ENCODE results near the gene TIE1.

TIE1 gene

DNA sequence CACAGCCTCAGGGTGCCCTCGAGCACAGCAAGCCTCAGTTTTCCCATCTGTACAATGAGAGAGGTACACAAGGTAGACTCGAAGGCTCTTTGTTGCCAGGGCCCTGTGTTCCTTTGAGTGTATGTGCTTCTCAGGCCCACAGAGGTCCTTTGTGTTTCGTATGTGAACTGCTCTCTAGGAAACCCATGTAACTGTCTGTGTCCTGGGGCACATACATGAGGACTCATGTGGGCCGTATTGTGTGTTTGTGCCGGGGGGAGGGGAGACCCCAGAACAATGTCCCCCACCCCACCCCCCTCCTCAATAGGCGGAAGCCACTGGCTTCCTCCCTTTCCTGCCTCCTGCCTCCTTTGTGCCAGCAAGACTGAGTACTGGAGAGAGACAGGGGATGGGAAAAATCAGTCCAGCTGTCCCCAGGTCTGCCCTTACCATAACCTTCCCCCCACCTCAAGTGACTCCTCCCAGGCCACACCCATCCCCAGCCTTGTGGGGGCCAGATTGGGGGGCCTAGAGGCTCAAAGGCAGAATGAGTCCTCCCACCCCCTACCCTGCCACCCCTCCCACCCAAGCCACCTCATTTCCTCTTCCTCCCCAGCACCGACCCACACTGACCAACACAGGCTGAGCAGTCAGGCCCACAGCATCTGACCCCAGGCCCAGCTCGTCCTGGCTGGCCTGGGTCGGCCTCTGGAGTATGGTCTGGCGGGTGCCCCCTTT lies at the start of gene TIE1:
Gene TIE1, plus strand, starts transcription at position 605 of the 717 bp plus-strand sequence. Its CDS starts 90 bp downstream, at position 695.
- DNase-seq (ENCODE audit: low spot score): no peak

DNA sequence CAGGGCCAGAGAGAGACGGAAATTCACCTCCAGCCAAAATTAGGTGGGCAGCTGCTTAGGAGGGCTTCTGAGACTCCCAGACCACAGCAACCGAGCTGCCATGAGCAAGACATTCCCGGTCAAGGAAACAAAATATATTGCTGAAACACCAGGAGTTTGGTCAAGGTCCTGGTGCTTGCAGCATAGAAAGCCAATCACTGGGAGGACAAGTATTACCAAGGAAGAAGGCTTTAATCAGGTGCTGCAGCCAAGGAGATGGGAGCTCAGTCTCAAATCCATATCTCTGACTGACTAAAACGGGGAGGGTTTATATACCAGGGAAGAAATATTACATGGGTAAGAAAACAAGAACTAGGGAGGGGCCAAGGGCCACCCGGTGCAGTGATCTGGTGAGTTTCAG lies 49.8 kb upstream of the TIE1 start:
- no peak for DNase-seq (ENCODE audit: low spot score)

DNA sequence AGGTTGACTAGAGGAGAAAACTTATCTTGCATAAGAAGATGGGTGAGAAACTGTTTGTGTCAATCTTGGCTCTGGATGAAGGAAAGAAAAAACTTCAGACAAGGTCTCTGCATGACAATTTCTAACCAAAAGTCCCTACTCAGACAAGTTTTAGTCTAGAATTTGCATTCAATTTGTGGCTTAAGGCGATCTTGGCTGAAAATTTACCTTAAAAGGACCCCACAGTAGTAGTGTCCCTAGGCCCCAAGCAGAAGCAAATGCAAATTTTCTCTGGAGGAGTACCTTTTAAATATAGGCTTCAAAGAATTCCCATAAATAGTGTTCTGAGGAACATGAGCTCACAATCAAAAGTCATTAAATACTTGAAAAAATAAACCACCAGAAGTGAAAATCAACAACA lies 48.6 kb upstream of the TIE1 start:
- no peak for DNase-seq (ENCODE audit: low spot score)

GRCh38 chr1:43253173-43253572 lies 47.6 kb upstream of the TIE1 start:
- no peak for DNase-seq (ENCODE audit: low spot score)

DNA sequence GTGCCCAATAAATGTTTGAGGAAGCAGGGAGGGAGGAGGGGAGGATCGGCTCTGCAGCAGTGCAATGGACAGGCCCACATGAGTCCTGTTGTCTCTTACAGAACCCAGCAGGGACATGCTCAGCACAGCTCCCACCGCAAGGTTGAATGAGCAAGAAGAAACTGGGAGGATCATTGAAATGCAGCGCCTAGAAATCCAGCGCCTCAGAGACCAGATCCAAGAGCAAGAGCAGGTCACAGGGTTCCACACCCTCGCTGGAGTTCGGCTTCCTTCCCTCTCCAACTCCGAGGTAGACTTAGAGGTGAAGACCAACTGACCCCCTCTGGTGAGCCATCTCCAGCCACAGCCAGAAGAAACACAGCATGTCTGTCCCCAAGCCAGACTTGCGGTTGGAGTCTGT lies 46.9 kb upstream of the TIE1 start:
- DNase-seq (ENCODE audit: low spot score): no peak

DNA sequence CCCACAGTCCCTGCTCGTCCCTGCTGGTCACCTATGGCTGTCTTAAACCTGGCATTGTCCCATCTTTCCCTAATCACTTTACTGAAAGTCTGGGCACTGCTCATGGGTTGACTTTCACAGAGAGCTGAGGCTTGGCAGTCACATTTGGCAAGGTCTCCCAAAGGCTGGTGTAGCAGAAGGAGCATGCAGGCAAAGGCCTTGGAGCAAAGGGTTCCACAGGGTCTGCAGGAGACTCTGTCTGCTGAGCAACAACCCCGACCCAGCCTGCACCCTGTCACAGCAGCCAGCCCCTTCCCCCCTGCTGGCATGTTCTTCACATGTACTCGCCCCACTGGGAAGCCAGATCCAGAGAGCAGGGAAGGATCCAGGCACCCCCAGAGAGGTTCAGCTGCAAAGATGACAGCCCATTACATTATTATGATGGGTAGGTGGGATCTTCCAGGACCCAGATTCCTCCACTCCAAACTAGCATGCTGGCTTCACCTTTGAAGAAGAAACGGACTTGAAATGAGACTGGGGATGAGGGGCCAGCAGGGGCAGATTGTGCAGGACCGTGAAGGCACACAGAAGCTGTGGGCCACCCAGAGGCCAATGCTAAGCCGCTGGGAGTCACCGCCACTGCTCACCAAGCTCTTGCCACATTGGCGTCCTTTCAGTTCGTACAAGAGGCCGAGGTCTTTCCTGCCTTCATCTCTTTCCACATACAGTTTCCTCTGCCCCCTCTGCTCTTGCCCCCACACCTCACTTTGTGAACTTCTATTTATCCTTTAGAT lies 45.2 kb upstream of the TIE1 start:
- no peak for DNase-seq (ENCODE audit: low spot score)

DNA sequence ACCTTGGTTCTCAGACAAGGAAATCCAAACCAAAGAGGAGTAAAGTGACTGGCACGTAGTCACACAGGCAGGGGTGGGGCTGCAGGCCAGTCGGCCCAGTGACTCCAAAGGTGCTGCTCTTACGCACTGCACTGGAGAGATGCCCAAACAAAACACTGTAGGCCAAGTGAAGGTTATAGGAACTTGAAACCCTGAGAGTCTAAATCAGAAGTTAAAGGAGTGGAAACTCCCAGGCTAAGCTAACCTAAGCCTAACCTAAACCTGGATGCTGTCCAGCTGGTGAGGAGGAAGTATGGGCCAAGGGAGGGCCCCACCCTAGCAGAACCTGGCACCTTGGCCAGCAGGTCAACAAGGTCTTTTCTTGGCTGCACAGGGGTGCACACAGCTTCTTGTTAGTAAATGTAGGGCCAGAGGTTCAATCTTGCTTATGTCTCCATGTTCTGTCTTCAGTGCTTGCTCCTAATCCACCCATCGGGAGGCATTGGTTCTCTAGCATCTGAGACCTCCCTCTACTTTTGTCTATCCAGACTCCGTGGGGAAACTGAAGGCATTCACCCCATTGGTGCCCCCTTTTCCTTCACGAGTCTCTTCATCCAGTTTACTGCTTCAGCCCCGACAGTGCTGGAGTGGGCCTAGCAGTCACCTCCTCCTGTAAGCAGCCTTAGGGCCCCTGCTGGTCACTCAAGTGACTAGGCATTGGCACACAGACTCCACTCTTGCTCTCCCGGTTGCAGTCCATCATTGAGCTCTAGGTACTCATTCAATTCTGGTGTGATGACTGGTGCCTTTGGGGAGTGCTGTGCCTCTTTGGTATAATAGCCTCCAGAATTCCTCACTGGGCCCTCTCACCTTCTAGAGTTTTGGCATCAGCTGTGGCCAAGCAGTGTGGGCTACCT lies 43.9 kb upstream of the TIE1 start:
- peak; percentile 30 for DNase-seq (ENCODE audit: low spot score)

- DNase-seq (ENCODE audit: low spot score): no peak
Measured at GRCh38 chr1:43258370-43258769, 42.4 kb upstream of the TIE1 start.

- no peak for DNase-seq (ENCODE audit: low spot score)
Measured at GRCh38 chr1:43265431-43265830, 35.4 kb upstream of the TIE1 start.

DNA sequence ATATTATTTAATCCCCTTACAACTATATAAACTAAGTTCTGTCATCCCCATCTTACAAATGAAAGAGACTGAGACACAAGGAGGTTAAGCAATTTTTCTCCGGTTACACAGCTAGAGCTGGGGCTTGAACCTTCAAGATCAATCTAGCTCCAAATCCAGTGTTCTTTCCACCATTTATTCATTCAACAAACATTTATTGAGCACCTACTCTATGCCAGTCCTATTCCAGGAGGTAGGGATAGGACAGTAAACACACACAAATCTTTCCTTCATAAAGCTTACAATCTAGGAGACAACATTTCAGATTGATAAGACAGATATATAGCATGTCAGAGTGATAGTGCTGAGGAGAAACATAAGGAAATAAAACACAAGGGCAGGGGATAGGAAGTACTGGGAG lies 33.9 kb upstream of the TIE1 start:
- DNase-seq (ENCODE audit: low spot score): no peak

- DNase-seq (ENCODE audit: low spot score): peak; percentile 25
Measured at GRCh38 chr1:43267291-43267805, 33.4 kb upstream of the TIE1 start.

DNA sequence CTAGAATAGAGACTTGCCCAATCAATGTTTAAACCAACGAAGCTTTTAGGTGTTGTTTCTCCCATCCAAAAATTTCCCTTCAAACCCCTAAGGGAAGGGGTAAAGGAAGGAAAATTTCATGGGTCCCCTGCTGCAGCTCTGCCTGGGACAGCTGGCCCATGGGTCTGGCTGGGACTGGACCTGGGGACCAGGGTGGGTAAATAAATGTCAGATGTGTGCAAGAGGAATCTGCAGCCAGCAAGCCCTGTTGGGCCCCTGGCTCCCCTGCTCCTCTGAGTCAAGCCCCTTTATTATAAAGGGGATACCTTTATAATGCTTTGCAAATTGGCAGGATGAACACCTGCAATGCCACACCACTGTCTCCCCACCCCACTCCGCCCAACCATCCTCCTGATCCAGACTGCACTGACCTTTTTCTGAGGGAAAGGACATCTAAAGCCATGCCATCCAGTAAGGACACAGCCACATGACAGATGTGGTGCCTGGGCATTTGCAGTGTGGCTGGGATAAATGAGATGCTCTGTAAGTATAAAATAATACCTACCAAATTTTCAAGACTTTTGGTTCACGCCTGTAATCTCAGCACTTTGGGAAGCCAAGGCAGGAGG lies 32.9 kb upstream of the TIE1 start:
- DNase-seq (ENCODE audit: low spot score): no peak

DNA sequence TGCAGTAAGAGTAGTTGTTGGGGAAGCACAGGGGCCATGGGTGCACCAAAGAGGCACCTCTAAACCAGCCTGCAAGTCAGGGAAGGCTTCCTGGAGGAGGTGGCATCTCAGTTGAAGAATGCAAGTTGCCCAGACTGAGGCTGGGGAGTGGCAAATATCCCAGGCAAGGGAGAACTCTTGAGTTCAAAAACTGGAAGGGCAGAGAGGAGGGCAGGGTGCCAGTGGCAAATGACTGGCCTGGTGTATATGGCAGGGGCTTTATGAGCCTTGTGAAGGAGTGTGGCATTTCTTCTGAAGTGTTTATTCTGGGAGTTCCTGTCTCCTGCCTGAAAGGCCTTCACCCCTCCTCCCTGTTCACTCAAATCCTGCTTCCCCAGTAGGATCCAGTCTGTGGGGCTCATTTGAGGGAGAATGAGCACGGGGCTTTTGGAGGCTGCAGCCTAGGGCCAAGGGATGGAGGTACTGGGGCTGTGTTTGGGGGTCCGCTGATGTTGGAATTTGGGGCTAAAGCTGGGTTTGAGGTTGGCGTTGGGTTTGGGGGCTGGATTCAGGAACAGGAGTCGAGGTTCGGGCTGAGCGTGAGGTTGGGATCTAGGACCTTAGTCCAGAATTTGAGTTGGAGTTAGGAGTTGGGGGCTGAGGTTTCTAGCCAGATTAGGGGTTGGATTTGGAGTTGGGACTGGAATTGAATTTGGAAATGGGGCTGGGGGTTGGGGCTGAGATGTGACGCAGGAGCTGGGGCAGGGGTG lies 31.0 kb upstream of the TIE1 start, which contains the start of gene TMEM125:
Gene TMEM125, plus strand, starts transcription at position 357 of the 749 bp plus-strand sequence. CDS start 2,740 bp downstream, outside the sequence.
- DNase-seq (ENCODE audit: low spot score): no peak

GRCh38 chr1:43270421-43271095 lies 30.2 kb upstream of the TIE1 start:
- peak; percentile 75 for DNase-seq (ENCODE audit: low spot score)

DNA sequence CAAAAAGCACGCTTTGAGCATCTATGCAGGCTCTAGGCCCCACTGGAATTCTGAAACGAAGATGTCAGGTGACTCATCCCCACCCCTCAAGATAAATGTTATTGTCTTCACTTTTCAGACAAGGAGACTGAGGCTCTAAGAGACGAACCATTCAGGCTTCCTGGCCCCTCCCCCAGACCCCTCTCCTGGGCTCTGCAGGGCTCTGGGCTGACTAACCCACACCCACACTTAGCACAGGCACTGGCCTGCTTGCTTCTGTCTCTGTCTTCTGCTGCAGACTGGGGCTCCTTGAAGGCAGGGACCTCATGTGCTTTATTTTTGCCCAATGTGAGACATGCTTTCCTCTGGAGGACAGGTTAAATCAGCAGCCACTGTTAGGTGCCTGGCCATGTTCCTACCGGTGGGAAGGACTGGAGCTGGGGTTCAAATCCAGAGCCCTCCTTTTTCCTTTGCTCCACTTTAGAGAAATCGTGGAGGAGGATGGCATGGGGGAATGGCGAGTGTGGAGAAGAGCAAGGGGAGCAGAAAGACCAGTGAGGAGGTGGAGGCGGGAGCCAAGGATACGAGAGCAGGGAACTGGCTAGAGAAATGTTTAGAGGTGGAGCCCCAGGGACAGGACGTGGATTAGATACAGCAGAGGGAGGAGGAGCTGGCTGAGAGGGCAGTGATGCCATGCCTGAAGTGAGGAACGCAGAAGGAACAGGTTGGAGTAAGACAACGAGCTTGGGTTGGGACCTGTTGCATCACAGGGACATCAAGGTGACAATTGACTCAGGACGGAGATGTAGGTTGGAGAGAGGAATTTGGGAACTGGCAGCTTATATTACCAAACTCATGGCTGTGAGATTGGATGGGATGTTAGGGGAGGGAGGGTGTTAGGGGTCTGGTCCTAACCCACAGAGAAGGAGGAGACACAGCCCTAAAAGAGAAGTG lies 29.3 kb upstream of the TIE1 start:
- no peak for DNase-seq (ENCODE audit: low spot score)

GRCh38 chr1:43272161-43272560 lies 28.6 kb upstream of the TIE1 start:
- DNase-seq (ENCODE audit: low spot score): no peak

DNA sequence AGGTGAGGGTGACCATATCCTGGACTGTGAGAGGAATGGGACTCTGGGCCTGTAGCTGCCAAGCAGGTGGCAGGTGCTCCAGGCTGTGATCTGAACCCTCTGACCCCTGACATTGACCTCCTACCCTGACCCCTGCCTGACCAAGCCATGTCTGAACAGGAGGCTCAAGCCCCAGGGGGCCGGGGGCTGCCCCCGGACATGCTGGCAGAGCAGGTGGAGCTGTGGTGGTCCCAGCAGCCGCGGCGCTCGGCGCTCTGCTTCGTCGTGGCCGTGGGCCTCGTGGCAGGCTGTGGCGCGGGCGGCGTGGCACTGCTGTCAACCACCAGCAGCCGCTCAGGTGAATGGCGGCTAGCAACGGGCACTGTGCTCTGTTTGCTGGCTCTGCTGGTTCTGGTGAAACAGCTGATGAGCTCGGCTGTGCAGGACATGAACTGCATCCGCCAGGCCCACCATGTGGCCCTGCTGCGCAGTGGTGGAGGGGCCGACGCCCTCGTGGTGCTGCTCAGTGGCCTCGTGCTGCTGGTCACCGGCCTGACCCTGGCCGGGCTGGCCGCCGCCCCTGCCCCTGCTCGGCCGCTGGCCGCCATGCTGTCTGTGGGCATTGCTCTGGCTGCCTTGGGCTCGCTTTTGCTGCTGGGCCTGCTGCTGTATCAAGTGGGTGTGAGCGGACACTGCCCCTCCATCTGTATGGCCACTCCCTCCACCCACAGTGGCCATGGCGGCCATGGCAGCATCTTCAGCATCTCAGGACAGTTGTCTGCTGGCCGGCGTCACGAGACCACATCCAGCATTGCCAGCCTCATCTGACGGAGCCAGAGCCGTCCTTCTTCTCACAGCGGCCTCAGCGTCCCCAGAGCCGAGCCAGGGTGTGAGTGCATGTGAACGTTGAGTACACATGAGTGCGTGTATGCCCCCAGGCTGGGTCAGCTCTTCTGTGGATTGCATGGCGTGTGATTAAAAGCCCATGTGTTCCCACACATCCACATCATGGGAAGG lies 27.9 kb upstream of the TIE1 start:
- no peak for DNase-seq (ENCODE audit: low spot score)

GRCh38 chr1:43273708-43274107 lies 27.1 kb upstream of the TIE1 start:
- no peak for DNase-seq (ENCODE audit: low spot score)

Measured in kidney tubule cell (primary cell).